H9 (cell line): ENCODE data around the gene CXCL1. TPM values are rescaled to one million over a fixed set of nuclear protein-coding genes. Genes with fewer than 3 reads are reported as not detected.

Experiments
- DNase-seq: peaks from one replicate; pipeline ENCODE4 v3.0.0-alpha.2; 2017
- H2AFZ ChIP-seq: one replicate; pipeline ENCODE4 v1.6.1; 2013; ENCODE audit warnings: mild to moderate bottlenecking, low read length, control low read depth, moderate library complexity
- H2AK5ac ChIP-seq: 2 replicates; pipeline ENCODE4 v1.6.1; 2013; ENCODE audit warnings: low read length, control low read depth, mixed read lengths; ENCODE audit not compliant: insufficient read length
- H2BK120ac ChIP-seq: one replicate; pipeline ENCODE4 v1.6.1; 2013; ENCODE audit warnings: low read depth, mild to moderate bottlenecking, low read length, control low read depth, inconsistent platforms; ENCODE audit not compliant: poor library complexity, severe bottlenecking
- H2BK12ac ChIP-seq: 2 replicates; pipeline ENCODE4 v1.6.1; 2013; ENCODE audit warnings: low read length, control low read depth, mixed read lengths, low read depth; ENCODE audit not compliant: insufficient read length
- H2BK15ac ChIP-seq: 2 replicates; pipeline ENCODE4 v1.6.1; 2013; ENCODE audit warnings: low read depth, low read length, control low read depth
- H2BK20ac ChIP-seq: one replicate; pipeline ENCODE4 v1.6.1; 2013; ENCODE audit warnings: low read depth, mild to moderate bottlenecking, low read length, control low read depth, inconsistent platforms; ENCODE audit not compliant: poor library complexity, severe bottlenecking
- H2BK5ac ChIP-seq: 2 replicates; pipeline ENCODE4 v1.6.1; 2013; ENCODE audit warnings: low read length, control low read depth, mixed read lengths; ENCODE audit not compliant: insufficient read length
- H3K14ac ChIP-seq: 2 replicates; pipeline ENCODE4 v1.6.1; 2013; ENCODE audit warnings: low read length, control low read depth; ENCODE audit not compliant: insufficient read depth
- H3K18ac ChIP-seq: 2 replicates; pipeline ENCODE4 v1.6.1; 2013; ENCODE audit warnings: low read depth, mild to moderate bottlenecking, mixed read lengths, low read length, control low read depth; ENCODE audit not compliant: insufficient read length
- H3K23ac ChIP-seq: 2 replicates; pipeline ENCODE4 v1.6.1; 2013; ENCODE audit warnings: low read length, control low read depth, mixed read lengths, low read depth; ENCODE audit not compliant: insufficient read length
- H3K23me2 ChIP-seq: 2 replicates; pipeline ENCODE4 v1.6.1; 2013; ENCODE audit warnings: low read depth, mild to moderate bottlenecking, mixed read lengths, low read length, control low read depth; ENCODE audit not compliant: insufficient read length, poor library complexity, severe bottlenecking
- H3K27ac ChIP-seq: 2 replicates; pipeline ENCODE4 v1.5.1; 2013; ENCODE audit warnings: low read length, control low read depth, mixed read lengths, low read depth; ENCODE audit not compliant: insufficient read length
- H3K27me3 ChIP-seq: 2 replicates; pipeline ENCODE4 v1.6.1; 2013; ENCODE audit warnings: low read length, control low read depth, inconsistent platforms; ENCODE audit not compliant: insufficient read depth
- H3K4ac ChIP-seq: 2 replicates; pipeline ENCODE4 v1.6.1; 2013; ENCODE audit warnings: low read depth, mild to moderate bottlenecking, control low read depth, inconsistent platforms, low read length, moderate library complexity
- H3K4me1 ChIP-seq: 2 replicates; pipeline ENCODE4 v1.6.1; 2013; ENCODE audit warnings: low read length, control low read depth, inconsistent platforms; ENCODE audit not compliant: insufficient read depth
- H3K4me2 ChIP-seq: 2 replicates; pipeline ENCODE4 v1.6.1; 2013; ENCODE audit warnings: low read length, control low read depth, mixed read lengths; ENCODE audit not compliant: insufficient read length, insufficient read depth
- H3K56ac ChIP-seq: 2 replicates; pipeline ENCODE4 v1.6.1; 2013; ENCODE audit warnings: low read depth, mild to moderate bottlenecking, mixed read lengths, low read length, control low read depth; ENCODE audit not compliant: insufficient read length
- H3K79me1 ChIP-seq: 2 replicates; pipeline ENCODE4 v1.6.1; 2013; ENCODE audit warnings: low read depth, mild to moderate bottlenecking, moderate library complexity, low read length, control low read depth, inconsistent platforms; ENCODE audit not compliant: insufficient read depth, poor library complexity, severe bottlenecking
- H3K79me2 ChIP-seq: 2 replicates; pipeline ENCODE4 v1.6.1; 2013; ENCODE audit warnings: low read length, control low read depth, inconsistent platforms; ENCODE audit not compliant: insufficient read depth
- H3K9ac ChIP-seq: 2 replicates; pipeline ENCODE4 v1.6.1; 2013; ENCODE audit warnings: low read length, control low read depth, mixed read lengths; ENCODE audit not compliant: insufficient read length; ENCODE audit errors: extremely low read depth
- H3K9me3 ChIP-seq: one replicate; pipeline ENCODE4 v1.6.1; 2013; ENCODE audit warnings: low read depth, low read length, inconsistent platforms; ENCODE audit not compliant: control insufficient read depth
- H3T11ph ChIP-seq: one replicate; pipeline ENCODE4 v1.6.1; 2013; ENCODE audit warnings: mild to moderate bottlenecking, low read length, control low read depth, inconsistent platforms
- H4K20me1 ChIP-seq: one replicate; pipeline ENCODE4 v1.6.1; 2013; ENCODE audit not compliant: control insufficient read depth, insufficient read length, insufficient read depth
- H4K5ac ChIP-seq: 2 replicates; pipeline ENCODE4 v1.6.1; 2013; ENCODE audit warnings: low read depth, mild to moderate bottlenecking, mixed read lengths, low read length, control low read depth; ENCODE audit not compliant: insufficient read length
- H4K8ac ChIP-seq: replicated peaks from 2 replicates; pipeline ENCODE4 v1.6.1; 2013; ENCODE audit warnings: low read length, control low read depth, mixed read lengths, low read depth; ENCODE audit not compliant: insufficient read length
- H4K91ac ChIP-seq: 2 replicates; pipeline ENCODE4 v1.6.1; 2013; ENCODE audit warnings: low read depth, mild to moderate bottlenecking, moderate library complexity, mixed read lengths, low read length, control low read depth; ENCODE audit not compliant: insufficient read length
- H3K27ac Mint-ChIP-seq, 3 experiments: 2 replicates in 2 of 3; 3 replicates in 1 of 3; pipeline ENCODE4 v1.8.0; 2020 to 2021; ENCODE audit warnings: mixed read lengths in 3 of 3, mild to moderate bottlenecking in 1 of 3, moderate library complexity in 1 of 3
- H3K27me3 Mint-ChIP-seq: 2 replicates; pipeline ENCODE4 v1.8.0; 2021; ENCODE audit warnings: low read depth, mild to moderate bottlenecking, moderate library complexity, mixed read lengths
- H3K36me3 Mint-ChIP-seq, 3 experiments: 2 replicates in 2 of 3; 3 replicates in 1 of 3; pipeline ENCODE4 v1.8.0; 2020 to 2021; ENCODE audit warnings: low read depth in 3 of 3, mixed read lengths in 3 of 3; ENCODE audit not compliant: insufficient read depth in 1 of 3
- H3K4me1 Mint-ChIP-seq, 2 experiments: 2 replicates each; pipeline ENCODE4 v1.8.0; 2020; ENCODE audit warnings: mixed read lengths in 2 of 2
- H3K4me3 Mint-ChIP-seq, 2 experiments: 2 replicates in 1 of 2; 3 replicates in 1 of 2; pipeline ENCODE4 v1.8.0; 2020 to 2021; ENCODE audit warnings: mild to moderate bottlenecking in 2 of 2, mixed read lengths in 2 of 2, moderate library complexity in 1 of 2
- H3K9me3 Mint-ChIP-seq, 2 experiments: 2 replicates in 1 of 2; 3 replicates in 1 of 2; pipeline ENCODE4 v1.8.0; 2020; ENCODE audit warnings: mild to moderate bottlenecking in 2 of 2, mixed read lengths in 2 of 2, moderate library complexity in 1 of 2
- CTCF ChIP-seq: fragments of 200-600 bp; sonication (generic); conservative IDR thresholded peaks from 3 replicates; pipeline ENCODE4 v1.8.0; 2021; ENCODE audit warnings: antibody characterized with exemption, mild to moderate bottlenecking
- WGBS: extraction: QIAGEN DNeasy Blood & Tissue Kit; methylation state at CpG from one replicate; pipeline ENCODE4 v1.1.7; 2013; ENCODE audit warnings: missing lambda C conversion rate, low lambda C conversion rate, mixed read lengths; ENCODE audit not compliant: insufficient read length; ENCODE audit errors: extremely low coverage; 5-methylcytosine and 5-hydroxymethylcytosine counted together
- total RNA-seq: library from RNA; stranded (reverse); gene quantifications from 2 replicates; pipeline ENCODE4 v1.2.1, GENCODE V29; 2021

CXCL1 gene
- total RNA-seq, 1 experiment from 2014 or later = 0.20 TPM

GRCh38 chr4:73844345-73844744, 24.8 kb upstream of the CXCL1 start:
- no peak overlapping the region for H3K27ac Mint-ChIP-seq
- H3K4me2 ChIP-seq = no peak overlapping the region
- no peak overlapping the region for H2BK20ac ChIP-seq
- no peaks in the 10 kb centered on the region for H3K9me3 Mint-ChIP-seq
- H3K9me3 ChIP-seq = no peaks in the 10 kb centered on the region
- no peak overlapping the region for H3T11ph ChIP-seq
- peaks cover 9% of the 10 kb centered on the region for H3K27me3 Mint-ChIP-seq
- no peak overlapping the region for H2BK5ac ChIP-seq
- no CpG with 5 or more reads among the region's 3 CpGs for WGBS
- no peaks in the 10 kb centered on the region for H3K79me1 ChIP-seq
- no peaks in the 10 kb centered on the region for H3K4me1 ChIP-seq
- no peak overlapping the region for H2BK120ac ChIP-seq
- H4K91ac ChIP-seq = no peak overlapping the region
- no peak for DNase-seq
- H3K14ac ChIP-seq = no peak overlapping the region
- no peak overlapping the region for H3K4me3 Mint-ChIP-seq
- H3K23ac ChIP-seq = no peak overlapping the region
- H3K4me1 Mint-ChIP-seq = peaks cover 4 to 11% of the 10 kb centered on the region in 2 experiments
- H3K27ac ChIP-seq = no peak overlapping the region
- H3K79me2 ChIP-seq = no peaks in the 10 kb centered on the region
- H2BK15ac ChIP-seq = no peak overlapping the region
- no peaks in the 10 kb centered on the region for H3K23me2 ChIP-seq
- H3K27me3 ChIP-seq = no peaks in the 10 kb centered on the region
- H4K20me1 ChIP-seq = no peaks in the 10 kb centered on the region
- H3K9ac ChIP-seq = no peak overlapping the region
- H2AK5ac ChIP-seq = no peak overlapping the region
- no peak overlapping the region for H3K18ac ChIP-seq
- no peak overlapping the region for H4K8ac ChIP-seq
- H4K5ac ChIP-seq = no peak overlapping the region
- no peak overlapping the region for H3K56ac ChIP-seq
- H3K36me3 Mint-ChIP-seq = no peaks in the 10 kb centered on the region
- H2AFZ ChIP-seq = no peak overlapping the region
- no peak overlapping the region for H3K4ac ChIP-seq
- no peak overlapping the region for H2BK12ac ChIP-seq
- no peak for TF ChIP-seq CTCF
